Activated naive CD4-positive, alpha-beta T cell treated with anti-CD3 and anti-CD28 coated beads for 36 hours (primary cell): ENCODE measurements around the gene TSPAN5. TPM values are rescaled to one million over a fixed set of nuclear protein-coding genes. Genes with fewer than 3 reads are reported as not detected.
"Not testable (repeated sequence)": the region's sequence is repeated elsewhere in the genome, so short reads cannot be mapped to it uniquely, and the experiment has no call there.

Experiments
- CTCF ChIA-PET: fragments of 350-600 bp; sonication (Branson Sonifier 250); formaldehyde crosslinking; loops from one replicate; lab custom pipeline; 2021; ENCODE audit warnings: antibody characterized with exemption; lab: Charles Lee
- DNase-seq: peaks from one replicate; pipeline ENCODE4 v3.0.0-alpha.2; 2020
- H3K27ac Mint-ChIP-seq: one replicate; pipeline ENCODE4 v1.8.0; 2021; ENCODE audit warnings: mild to moderate bottlenecking, mixed read lengths
- H3K27me3 Mint-ChIP-seq: one replicate; pipeline ENCODE4 v1.8.0; 2021; ENCODE audit warnings: low read depth, mixed read lengths
- H3K36me3 Mint-ChIP-seq: one replicate; pipeline ENCODE4 v1.8.0; 2021; ENCODE audit warnings: low read depth, mixed read lengths
- H3K4me1 Mint-ChIP-seq: one replicate; pipeline ENCODE4 v1.8.0; 2021; ENCODE audit warnings: low read depth, mixed read lengths
- H3K4me3 Mint-ChIP-seq: one replicate; pipeline ENCODE4 v1.8.0; 2021; ENCODE audit warnings: mild to moderate bottlenecking, moderate library complexity, mixed read lengths
- H3K9me3 Mint-ChIP-seq: one replicate; pipeline ENCODE4 v1.8.0; 2021; ENCODE audit warnings: mixed read lengths
- intact Hi-C: fragments of 100-400 bp; cut with micrococcal nuclease; formaldehyde crosslinking; loops from one replicate; pipeline ENCODE4 v1.15.1; 2023
- total RNA-seq, 2 experiments: library from RNA; stranded (reverse); gene quantifications; one replicate each; pipeline ENCODE4 v1.2.3, GENCODE V29; 2021

TSPAN5 gene
- total RNA-seq, 2 experiments from 2014 or later: 12.5 to 13.1 TPM

DNA sequence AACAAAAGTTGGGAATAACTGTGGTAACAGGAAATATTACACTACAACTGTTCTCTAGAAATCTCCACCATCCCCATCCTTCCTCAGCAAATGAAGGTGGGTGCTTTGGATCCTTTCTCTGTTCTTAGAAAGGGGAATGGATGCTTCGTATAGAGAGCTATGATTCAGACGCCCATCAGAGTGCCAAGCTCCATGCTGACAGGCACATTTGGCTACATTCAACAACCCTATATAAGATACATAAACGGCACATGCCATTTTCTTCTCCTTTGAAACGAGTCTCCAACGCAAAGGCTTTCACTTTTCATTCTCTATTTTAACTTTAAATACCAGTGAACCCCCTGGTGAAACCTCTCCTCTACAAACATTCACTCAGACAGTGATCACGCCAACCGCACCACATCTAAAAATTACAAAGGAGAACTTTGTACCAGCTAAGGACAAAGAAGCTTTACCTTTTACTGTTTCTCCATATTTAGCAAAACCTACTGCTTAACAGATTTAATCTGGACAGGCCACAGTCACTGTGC, 172.5 kb downstream of the TSPAN5 start:
- Mint-ChIP-seq H3K9me3 (no peaks in the 10 kb centered on the region), H3K36me3 (peaks cover 13% of the 10 kb centered on the region)
- CTCF ChIA-PET: interaction anchor here (0.9 to 1.2 kb wide), 3 partner anchors 18 to 471 kb away, joined by 3 to 4 read pairs (median 3); no protein-coding TSS in a partner anchor

DNA sequence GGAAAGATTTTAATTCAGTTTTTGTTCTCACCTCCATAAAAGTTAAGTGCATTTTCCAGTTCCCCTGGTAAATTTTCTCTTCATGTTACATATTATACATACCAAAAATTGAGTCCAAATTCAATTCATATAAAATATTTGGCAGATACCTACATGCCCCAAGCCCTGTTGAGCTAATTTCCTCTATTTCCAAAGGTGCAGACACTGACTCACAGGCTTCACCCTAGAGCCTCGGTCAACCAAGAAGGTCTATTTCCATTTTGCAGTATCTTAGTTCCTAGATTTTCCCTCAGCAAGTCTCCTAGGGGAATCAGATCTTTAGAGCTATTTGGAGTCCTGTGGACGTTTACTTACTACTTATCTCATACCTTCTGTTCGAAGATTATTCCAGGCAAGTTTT, 174.4 kb downstream of the TSPAN5 start:
- H3K27ac Mint-ChIP-seq: peak overlapping the region; percentile 94
- H3K9me3 Mint-ChIP-seq: no peaks in the 10 kb centered on the region
- no peaks in the 10 kb centered on the region for H3K27me3 Mint-ChIP-seq
- DNase-seq: no peak
- CTCF ChIA-PET: interaction anchor here (0.8 to 2.4 kb wide), 4 partner anchors 16 to 179 kb away, joined by 3 to 10 read pairs (median 4); no protein-coding TSS in a partner anchor
- H3K36me3 Mint-ChIP-seq: peaks cover 13% of the 10 kb centered on the region
- intact Hi-C loops: loop anchor here (5.0 to 10.0 kb wide), 3 partner anchors 158 to 1361 kb away; no protein-coding TSS in a partner anchor
- H3K4me1 Mint-ChIP-seq: peaks cover 76% of the 10 kb centered on the region
- no peak overlapping the region for H3K4me3 Mint-ChIP-seq

More for the DNA sequence above, 172.5 kb downstream of the TSPAN5 start:
- DNase-seq: peak; percentile 46
- intact Hi-C loops: loop anchor here (10.0 kb wide), 1 partner anchor 1359 kb away; no protein-coding TSS in a partner anchor
- Mint-ChIP-seq H3K4me1 (peaks cover 59% of the 10 kb centered on the region), H3K27me3 (no peaks in the 10 kb centered on the region), H3K27ac (peak overlapping the region; percentile 77), H3K4me3 (peak overlapping the region; percentile 24)

DNA sequence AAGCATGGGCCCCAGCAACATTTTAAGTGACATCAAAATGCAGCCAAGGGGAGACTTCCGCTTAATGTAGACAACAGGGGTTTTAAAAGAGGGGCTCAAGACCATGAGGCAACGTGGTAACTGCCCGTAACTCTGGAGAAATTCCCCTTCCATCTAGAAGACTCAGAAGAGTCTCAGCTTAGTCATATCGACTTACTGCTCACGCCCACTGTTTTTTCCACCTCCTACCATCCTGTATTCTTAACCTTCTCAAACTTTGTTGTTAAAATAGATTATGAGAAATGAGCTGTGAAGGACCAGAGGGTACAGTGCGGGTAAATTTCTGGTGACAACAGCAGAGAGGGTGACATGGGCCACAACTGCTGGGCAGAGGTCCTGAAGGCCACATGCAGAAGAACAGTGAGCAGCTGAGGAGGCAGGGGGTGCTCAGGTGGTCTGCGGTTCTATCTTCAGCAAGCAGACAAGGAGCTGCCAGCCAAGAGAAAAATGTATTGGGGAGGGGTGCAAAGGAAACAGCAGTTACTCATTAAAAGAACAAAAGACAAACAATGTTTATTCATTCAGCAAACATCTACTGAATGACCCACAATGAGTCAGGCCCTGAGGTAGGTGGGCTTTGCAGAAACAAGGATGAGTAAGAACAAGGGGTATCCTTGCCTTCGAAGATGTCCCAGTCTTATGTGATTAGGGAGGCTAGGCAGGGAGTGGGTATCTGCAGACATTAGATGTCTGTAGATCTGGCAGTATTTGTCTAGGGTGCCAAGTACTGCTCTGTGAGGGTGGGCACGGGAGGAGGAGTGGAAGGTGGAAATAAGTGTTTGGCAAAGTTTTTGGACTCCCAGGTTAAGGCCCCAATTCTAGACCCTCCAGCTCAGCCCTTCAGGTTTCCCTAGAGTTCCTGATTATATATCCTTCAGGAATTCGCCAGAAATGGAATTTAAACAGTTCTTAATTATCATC, 175.3 kb downstream of the TSPAN5 start:
- intact Hi-C loops: loop anchor here (1.0 to 10.0 kb wide), 11 partner anchors 10 to 1362 kb away; partner anchors contain the start of gene RAP1GDS1
- Mint-ChIP-seq H3K9me3 (no peaks in the 10 kb centered on the region), H3K36me3 (peaks cover 11% of the 10 kb centered on the region), H3K4me1 (peaks cover 78% of the 10 kb centered on the region), H3K4me3 (peak overlapping the region; percentile 45), H3K27ac (peak overlapping the region; percentile 94), H3K27me3 (no peaks in the 10 kb centered on the region)
- CTCF ChIA-PET: interaction anchor here (0.6 to 2.4 kb wide), 5 partner anchors 15 to 512 kb away, joined by 3 to 10 read pairs (median 4); partner anchors contain the start of gene METAP1
- peak; percentile 74 for DNase-seq

DNA sequence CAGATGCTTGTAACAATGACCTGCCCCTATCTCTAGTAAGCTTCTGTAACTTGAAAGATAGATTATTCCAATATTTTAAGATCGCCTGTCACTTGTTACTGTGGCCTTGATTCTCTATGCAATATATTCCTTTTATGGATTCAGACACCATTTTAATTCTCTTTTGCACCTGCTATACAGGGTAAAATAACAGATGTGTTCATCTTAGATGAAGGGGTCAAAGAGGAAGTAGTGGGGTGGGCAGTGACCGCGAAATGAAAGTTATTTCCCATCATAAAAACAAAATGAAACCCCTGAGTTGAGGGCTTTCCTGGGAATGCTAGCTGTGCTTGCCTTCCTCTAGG, 175.9 kb downstream of the TSPAN5 start:
- Mint-ChIP-seq H3K4me1 (peaks cover 78% of the 10 kb centered on the region), H3K36me3 (peaks cover 13% of the 10 kb centered on the region), H3K4me3 (peak overlapping the region; percentile 31), H3K27ac (peak overlapping the region; percentile 94), H3K27me3 (no peaks in the 10 kb centered on the region), H3K9me3 (no peaks in the 10 kb centered on the region)
- CTCF ChIA-PET: interaction anchor here (2.4 kb wide), 1 partner anchor 15 kb away, joined by 10 read pairs; no protein-coding TSS in a partner anchor
- DNase-seq: no peak
- intact Hi-C loops: loop anchor here (5.0 to 10.0 kb wide), 3 partner anchors 160 to 1362 kb away; no protein-coding TSS in a partner anchor

DNA sequence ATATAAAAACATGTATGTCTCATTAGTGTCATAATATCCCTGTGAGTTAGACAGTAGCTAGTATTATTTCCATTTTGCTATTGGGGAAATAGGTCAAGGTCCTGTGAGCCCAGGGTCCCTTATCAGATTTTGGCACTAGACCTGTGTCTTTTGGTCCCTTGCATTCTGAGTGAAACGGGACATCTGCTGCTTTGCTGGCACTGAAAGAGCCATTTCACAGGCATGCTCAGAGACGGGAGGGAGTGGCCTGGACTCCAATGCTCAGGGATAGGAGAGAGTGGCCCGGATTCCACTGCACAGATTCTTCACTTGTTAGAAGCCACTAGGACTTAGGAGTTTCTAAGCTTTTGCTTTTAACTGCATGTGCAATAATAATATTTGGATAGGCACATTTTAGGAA, 177.2 kb downstream of the TSPAN5 start:
- intact Hi-C loops: loop anchor here (5.0 to 10.0 kb wide), 3 partner anchors 161 to 1364 kb away; no protein-coding TSS in a partner anchor
- no peak for DNase-seq
- Mint-ChIP-seq H3K27ac (no peak overlapping the region), H3K36me3 (peaks cover 12% of the 10 kb centered on the region), H3K4me1 (peaks cover 70% of the 10 kb centered on the region), H3K4me3 (no peak overlapping the region), H3K27me3 (no peaks in the 10 kb centered on the region), H3K9me3 (no peaks in the 10 kb centered on the region)
- CTCF ChIA-PET: interaction anchor here (1.3 to 1.6 kb wide), 3 partner anchors 13 to 181 kb away, joined by 3 to 6 read pairs (median 3); no protein-coding TSS in a partner anchor

DNA sequence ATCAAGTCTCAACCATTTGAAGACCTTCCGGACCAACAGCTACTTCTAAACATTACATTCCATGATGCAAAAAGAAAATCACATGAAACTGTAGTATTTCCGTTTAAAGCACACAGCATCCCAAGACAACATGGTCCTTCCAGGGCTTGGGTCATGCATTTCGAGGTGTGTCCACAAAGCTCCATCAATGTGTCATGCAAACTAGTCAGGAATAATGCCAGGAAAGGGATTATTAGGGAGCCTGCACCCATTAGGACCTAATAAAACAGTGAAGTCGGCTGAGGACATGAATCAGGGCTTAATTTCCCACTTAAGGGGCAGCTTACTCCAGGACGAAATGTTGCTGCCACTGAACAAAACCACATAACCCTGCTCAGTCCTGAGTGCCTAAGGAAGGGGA, 177.9 kb downstream of the TSPAN5 start:
- CTCF ChIA-PET: interaction anchor here (0.5 to 1.6 kb wide), 5 partner anchors 13 to 414 kb away, joined by 3 to 6 read pairs (median 3); no protein-coding TSS in a partner anchor
- intact Hi-C loops: loop anchor here (5.0 to 10.0 kb wide), 3 partner anchors 162 to 1364 kb away; no protein-coding TSS in a partner anchor
- Mint-ChIP-seq H3K9me3 (no peaks in the 10 kb centered on the region), H3K4me1 (peaks cover 64% of the 10 kb centered on the region), H3K36me3 (peaks cover 15% of the 10 kb centered on the region), H3K27me3 (no peaks in the 10 kb centered on the region), H3K4me3 (no peak overlapping the region), H3K27ac (no peak overlapping the region)
- DNase-seq: no peak

DNA sequence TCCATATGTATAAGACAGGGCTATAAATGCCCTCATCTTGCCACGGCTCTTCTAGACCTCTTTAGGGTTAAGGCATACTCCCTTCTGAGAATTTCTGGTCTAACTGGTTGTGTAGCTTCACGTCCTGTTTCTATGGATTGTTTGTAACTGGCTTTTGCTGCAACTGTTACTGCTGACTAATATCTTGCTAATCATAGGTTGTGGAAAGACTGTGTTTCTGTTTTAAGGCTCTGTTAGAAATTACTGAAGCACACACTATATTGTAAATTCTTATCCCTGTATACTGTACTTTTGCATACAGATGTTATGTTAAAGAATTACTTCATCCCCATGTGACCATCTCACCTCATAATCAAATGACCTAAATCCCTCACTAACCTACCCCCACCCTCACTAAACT, 178.8 kb downstream of the TSPAN5 start:
- H3K4me3 Mint-ChIP-seq, H3K27me3 Mint-ChIP-seq, H3K9me3 Mint-ChIP-seq, H3K27ac Mint-ChIP-seq, DNase-seq: not testable (repeated sequence)
- intact Hi-C loops: loop anchor here (1.0 kb wide), 2 partner anchors 32 to 451 kb away; no protein-coding TSS in a partner anchor
- CTCF ChIA-PET: interaction anchor here (1.4 to 3.9 kb wide), 3 partner anchors 12 to 577 kb away, joined by 3 to 25 read pairs (median 5); no protein-coding TSS in a partner anchor
- peaks cover 17% of the 10 kb centered on the region for H3K36me3 Mint-ChIP-seq
- H3K4me1 Mint-ChIP-seq: peaks cover 59% of the 10 kb centered on the region

DNA sequence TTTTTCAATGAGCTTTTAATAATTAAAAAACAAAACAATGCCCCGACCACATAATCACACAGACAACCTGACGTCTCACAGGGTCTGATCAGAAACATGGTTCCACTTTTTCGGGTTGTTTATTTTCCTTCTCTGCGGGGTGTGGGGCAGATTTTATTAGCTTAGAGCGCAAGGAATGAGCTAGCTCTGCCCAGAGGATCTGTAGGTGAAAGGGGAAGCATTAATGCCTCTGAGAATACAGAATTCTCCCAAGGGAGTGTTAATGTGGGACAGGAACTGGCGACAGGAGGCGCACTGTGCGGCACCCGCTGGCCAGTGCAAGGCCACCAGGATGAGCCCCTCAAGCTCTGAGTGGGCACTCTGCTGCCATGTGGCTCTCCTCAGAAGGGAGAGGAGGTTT, 181.5 kb downstream of the TSPAN5 start:
- H3K27ac Mint-ChIP-seq: no peak overlapping the region
- intact Hi-C loops: no loop called here
- H3K4me1 Mint-ChIP-seq: peaks cover 36% of the 10 kb centered on the region
- H3K27me3 Mint-ChIP-seq: no peaks in the 10 kb centered on the region
- no peak overlapping the region for H3K4me3 Mint-ChIP-seq
- DNase-seq: no peak
- CTCF ChIA-PET: interaction anchor here (0.5 to 3.9 kb wide), 3 partner anchors 9 to 164 kb away, joined by 3 to 25 read pairs (median 3); no protein-coding TSS in a partner anchor
- peaks cover 27% of the 10 kb centered on the region for H3K36me3 Mint-ChIP-seq
- H3K9me3 Mint-ChIP-seq: no peaks in the 10 kb centered on the region

DNA sequence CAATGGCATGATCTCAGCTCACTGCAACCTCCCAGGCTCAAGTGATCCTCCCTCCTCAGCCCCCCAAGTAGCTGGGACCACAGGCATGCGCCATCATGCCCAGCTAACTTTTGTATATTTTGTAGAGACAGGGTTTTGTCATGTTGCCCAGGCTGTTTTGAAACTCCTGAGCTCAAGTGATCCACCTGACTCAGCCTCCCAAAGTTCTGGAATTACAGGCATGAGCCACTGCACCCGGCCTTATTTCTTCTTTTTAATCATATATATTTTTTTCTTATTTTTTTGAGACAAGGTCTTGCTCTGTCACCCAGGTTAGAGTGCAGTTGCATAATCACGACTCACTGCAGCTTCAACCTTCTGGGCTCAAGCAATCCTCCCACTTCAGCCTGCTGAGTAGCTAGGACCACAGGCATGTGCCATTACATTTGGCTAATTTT, 184.0 kb downstream of the TSPAN5 start:
- H3K36me3 Mint-ChIP-seq: peaks cover 36% of the 10 kb centered on the region
- peaks cover 20% of the 10 kb centered on the region for H3K4me1 Mint-ChIP-seq
- no peaks in the 10 kb centered on the region for H3K9me3 Mint-ChIP-seq
- CTCF ChIA-PET: interaction anchor here (0.6 to 1.3 kb wide), 3 partner anchors 9 to 520 kb away, joined by 4 to 5 read pairs (median 4); partner anchors contain the start of gene METAP1
- DNase-seq: peak; percentile 16
- H3K4me3 Mint-ChIP-seq: no peak overlapping the region
- H3K27ac Mint-ChIP-seq: no peak overlapping the region
- H3K27me3 Mint-ChIP-seq: no peaks in the 10 kb centered on the region
- intact Hi-C loops: no loop called here

DNA sequence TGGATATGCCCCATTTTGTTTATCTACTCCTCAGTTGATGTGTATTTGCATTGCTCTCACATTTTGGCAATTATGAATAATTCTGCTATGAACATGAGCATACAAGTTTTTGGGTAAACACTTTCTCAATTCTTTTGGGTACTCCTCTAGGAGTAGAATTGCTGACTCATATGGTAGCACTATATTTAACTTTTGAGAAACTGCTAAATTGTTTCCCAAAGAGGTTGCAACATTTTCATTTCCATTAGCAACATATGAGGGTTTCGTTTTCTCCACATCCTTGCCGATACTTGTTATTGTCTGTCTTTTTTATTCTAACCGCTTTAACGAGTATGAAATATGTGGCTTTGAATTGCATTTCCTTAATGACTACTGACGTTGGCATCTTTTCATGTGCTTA, 185.4 kb downstream of the TSPAN5 start:
- no peak for DNase-seq
- Mint-ChIP-seq H3K27ac (no peak overlapping the region), H3K27me3 (no peaks in the 10 kb centered on the region), H3K9me3 (no peaks in the 10 kb centered on the region), H3K4me3 (no peak overlapping the region), H3K36me3 (peaks cover 36% of the 10 kb centered on the region), H3K4me1 (peaks cover 14% of the 10 kb centered on the region)
- intact Hi-C loops: no loop called here
- CTCF ChIA-PET: no interaction called here

DNA sequence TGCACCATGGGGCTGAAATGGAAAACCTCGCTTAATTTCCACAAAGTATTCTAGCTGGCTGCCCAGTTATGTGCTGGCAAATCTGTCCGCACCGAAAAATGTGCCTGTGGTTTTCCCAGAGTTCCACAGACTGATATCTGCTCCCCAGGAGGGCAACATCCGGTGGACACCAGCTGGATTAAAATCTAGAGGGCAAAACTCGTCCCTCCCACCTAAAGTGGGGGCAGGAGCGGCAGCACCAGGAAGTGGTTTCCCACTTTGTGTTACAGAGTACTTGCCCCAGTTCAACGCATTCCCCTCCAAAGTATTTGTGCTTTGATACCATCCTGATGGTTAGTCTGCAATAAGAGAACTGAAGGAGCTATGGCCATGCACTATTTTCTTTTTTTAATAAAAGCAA, 187.6 kb downstream of the TSPAN5 start:
- Mint-ChIP-seq H3K9me3 (no peaks in the 10 kb centered on the region), H3K27ac (no peak overlapping the region), H3K27me3 (no peaks in the 10 kb centered on the region), H3K36me3 (peaks cover 27% of the 10 kb centered on the region), H3K4me1 (peaks cover 21% of the 10 kb centered on the region), H3K4me3 (no peak overlapping the region)
- DNase-seq: no peak
- intact Hi-C loops: no loop called here
- CTCF ChIA-PET: interaction anchor here (1.1 to 1.2 kb wide), 2 partner anchors 21 to 48 kb away, joined by 3 read pairs; no protein-coding TSS in a partner anchor
